Uterus (tissue), 2 donors: ENCODE measurements around the gene ZSCAN21.

Source experiments
- CTCF ChIP-seq, 4 experiments: fragments of 200-600 bp in 2 of 4; fragments of 450-650 bp in 2 of 4; sonication (generic) in 2 of 4; IDR thresholded peaks; one replicate each; pipeline ENCODE4 v1.5.1; 2016 to 2019; ENCODE audit warnings: antibody characterized with exemption in 4 of 4, mild to moderate bottlenecking in 2 of 4, moderate library complexity in 1 of 4
- POLR2A ChIP-seq, 2 donors: fragments of 450-650 bp; IDR thresholded peaks; one replicate each; pipeline ENCODE4 v1.6.1; 2016; ENCODE audit warnings: antibody characterized with exemption in 2 of 2, mild to moderate bottlenecking in 1 of 2, moderate library complexity in 1 of 2

GRCh38 chr7:100075418-100075817, 25.8 kb downstream of the ZSCAN21 start:
- TF ChIP-seq CTCF (IDR thresholded peaks at IDR 0.05) = no peak
- TF ChIP-seq POLR2A (IDR thresholded peaks at IDR 0.05) = no peak
